HG03108 (cell line): Measurements from ENCODE around the gene TNS3.
"Not testable (repeated sequence)": the region's sequence is repeated elsewhere in the genome, so short reads cannot be mapped to it uniquely, and the experiment has no call there.

Source experiments
- ATAC-seq: cut with Tn5 transposase; IDR thresholded peaks from one replicate; pipeline ENCODE4 v1.9.1; 2021; ENCODE audit warnings: moderate library complexity; ENCODE audit not compliant: unreplicated experiment

The TNS3 gene

GRCh38 chr7:47581804-47582763 is at the start of gene TNS3:
Gene TNS3 (minus strand): TSS chr7:47582111. CDS start chr7:47439636, 142,475 bp downstream.
- ATAC-seq, result no peak

- no peak for ATAC-seq
Measured at GRCh38 chr7:47631711-47632110, 49.8 kb upstream of the TNS3 start.

DNA sequence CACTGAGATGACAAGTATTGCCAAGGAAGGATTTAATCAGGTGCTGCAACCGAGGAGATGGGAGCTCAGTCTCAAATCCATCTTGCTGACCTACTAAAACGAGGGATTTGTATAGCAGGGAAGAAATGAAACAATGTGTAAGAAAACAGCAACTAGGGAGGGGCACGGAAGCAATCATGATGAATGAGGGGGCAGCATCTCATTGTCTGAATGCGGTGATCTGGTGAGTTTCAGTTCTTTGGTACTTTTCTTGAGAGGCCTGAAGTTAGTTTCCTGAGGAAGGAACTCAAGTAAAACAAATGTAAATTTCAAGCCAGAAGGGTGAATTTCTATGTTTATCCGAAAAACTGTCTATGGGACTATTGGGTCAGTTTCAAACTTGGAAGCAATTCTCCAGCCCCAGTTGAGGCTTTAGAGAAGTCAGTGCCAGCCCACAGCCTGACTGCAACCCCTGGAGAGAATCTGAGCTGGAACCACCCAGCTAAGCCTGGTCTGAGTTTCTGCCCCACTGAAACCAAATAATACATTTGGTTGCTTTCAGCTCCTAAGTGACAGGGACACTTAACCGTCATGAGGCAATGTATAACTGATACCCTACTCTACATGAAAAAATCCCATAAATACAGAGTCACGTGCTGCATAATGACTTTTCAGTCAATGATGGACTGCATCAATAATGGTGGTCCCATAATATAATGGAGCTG is 45.8 kb upstream of the TNS3 start:
- ATAC-seq, result peak; percentile 52

GRCh38 chr7:47625861-47626715 is 44.2 kb upstream of the TNS3 start:
- no peak for ATAC-seq

- no peak for ATAC-seq
Measured at GRCh38 chr7:47624689-47625088, 42.8 kb upstream of the TNS3 start.

GRCh38 chr7:47622946-47623640 is 41.2 kb upstream of the TNS3 start:
- no peak for ATAC-seq

DNA sequence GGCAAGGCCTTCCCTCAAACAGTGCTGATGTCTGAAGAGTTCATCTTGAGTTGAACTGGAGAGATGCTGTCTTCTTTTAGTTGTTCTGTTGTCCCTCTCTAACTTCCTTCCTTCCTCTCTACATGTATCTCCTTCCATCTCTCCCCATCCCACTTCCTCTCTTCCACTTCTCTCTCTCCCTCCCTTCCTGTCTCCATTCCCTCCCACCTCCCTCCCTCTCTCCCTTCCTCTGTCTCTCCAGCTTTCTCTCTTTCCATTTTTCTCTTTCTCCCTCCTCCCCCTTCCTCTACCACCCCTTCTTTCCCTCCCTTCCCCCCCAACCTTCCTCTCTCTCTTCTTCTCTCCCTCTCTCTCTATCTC is 40.7 kb upstream of the TNS3 start:
- no peak for ATAC-seq

- no peak for ATAC-seq
Measured at GRCh38 chr7:47621979-47622561, 40.2 kb upstream of the TNS3 start.

- no peak for ATAC-seq
Measured at GRCh38 chr7:47621347-47621746, 39.4 kb upstream of the TNS3 start.

- ATAC-seq, result no peak
Measured at GRCh38 chr7:47619806-47620205, 37.9 kb upstream of the TNS3 start.

DNA sequence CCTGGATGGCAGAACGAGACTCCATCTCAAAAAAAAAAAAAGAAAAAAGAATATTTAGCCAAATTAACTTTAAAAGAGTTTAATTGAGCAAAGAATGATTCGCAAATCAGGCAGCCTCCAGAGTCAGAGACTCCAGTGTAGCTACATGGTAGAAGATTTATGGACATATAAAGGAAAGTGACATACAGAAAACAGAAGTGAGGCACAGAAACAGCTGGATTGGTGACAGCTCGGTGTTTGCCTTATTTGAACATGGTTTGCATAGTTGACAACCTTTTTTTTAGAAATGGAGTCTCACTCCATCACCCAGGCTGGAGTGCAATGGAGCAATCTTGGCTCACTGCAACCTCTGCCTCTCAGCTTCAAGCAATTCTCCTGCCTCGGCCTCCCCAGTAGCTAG is 35.2 kb upstream of the TNS3 start:
- ATAC-seq, result no peak

DNA sequence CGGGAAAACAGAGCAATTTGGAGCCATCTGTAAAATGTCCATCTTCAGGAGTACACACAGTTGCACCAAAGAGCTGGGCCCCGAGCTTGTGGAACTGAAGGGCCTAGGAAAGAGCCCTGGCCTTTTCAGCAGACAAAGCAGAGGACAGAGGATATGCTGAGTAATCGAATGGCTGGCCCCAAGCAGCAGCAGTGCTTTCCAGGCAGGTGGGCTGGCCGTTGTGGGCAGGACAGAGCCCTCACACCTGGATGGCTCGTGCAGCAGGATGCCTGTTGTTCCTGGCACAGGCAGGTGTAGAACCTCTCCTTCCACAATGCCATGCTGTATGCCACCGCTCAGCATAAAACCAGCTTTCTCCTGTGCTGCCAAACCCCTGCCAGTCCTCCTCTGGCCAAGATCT is 32.5 kb upstream of the TNS3 start:
- ATAC-seq, result no peak

GRCh38 chr7:47611045-47611511 is 29.2 kb upstream of the TNS3 start:
- no peak for ATAC-seq

DNA sequence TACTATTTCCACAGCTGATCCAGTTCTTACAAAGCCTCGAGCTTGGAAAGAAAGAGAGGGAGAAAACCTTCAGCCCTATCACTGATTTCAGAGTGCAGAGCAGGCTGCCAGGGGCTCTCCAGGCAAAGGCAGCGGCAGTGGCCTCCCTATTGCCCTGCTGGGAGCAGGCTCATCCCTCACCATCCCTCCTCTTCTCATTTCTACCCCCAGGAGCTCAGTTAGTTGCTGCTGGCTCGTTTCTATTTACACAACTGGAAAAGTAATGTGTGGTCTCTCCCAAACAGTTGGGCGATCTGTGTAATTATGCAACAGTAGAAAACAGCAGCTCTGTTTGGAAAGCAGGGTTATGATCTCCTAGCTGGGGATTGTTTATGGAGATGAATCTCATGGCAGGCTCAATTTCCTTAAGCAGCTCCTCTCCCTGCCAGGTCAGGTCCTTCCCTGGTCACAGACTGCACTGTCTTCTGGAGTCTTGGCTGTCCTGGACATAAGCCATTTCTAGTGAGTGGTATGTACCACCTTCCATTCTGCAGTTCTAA is 28.7 kb upstream of the TNS3 start:
- ATAC-seq, result no peak

DNA sequence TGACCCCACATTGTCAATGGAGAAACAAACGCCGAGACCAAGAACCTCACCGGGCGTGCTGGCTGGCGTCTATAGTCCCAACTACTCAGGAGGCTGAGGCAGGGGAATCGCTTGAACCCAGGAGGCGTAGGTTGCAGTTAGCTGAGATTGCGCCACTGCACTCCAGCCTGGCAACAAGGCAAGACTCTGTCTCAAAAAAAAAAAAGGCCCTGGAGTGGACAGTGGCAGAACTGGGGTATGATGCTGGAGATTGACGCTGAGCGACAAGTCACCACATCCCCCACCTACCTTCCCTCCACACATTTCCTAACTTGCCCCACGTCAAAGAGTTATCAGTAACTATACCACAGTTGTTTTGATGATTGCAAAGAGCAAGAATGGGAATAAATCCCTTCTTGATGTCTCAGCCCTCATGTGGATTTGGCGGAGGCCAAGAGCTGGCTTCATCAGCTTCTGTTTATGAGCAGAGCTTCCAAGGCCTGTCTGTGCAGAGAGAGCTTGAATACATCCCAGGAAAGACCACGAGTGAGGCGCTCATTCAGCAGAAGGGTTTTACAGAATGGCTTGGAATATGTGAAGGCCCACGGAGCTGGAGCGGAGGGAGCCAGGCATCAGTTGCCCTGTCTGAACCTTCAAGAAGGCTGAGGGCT is 28.0 kb upstream of the TNS3 start:
- ATAC-seq, result no peak

DNA sequence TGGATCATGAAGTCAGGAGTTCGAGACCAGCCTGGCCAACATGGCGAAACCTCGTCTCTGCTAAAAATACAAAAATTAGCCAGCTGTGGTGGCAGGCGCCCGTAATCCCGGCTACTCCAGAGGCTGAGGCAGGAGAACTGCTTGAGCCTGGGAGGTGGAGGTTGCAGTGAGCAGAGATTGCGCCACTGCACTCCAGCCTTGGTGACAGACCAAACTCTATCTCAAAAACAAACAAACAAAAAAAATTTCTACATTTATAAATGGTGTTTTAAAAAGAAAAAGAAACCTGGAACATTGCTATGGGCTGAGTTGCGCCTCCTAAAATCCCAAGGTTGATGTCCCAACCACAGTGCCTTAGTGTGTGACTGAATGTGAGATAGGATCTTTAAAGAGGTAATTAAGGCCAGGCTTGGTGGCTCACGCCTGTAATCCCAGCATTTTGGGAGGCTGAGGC is 24.7 kb upstream of the TNS3 start:
- ATAC-seq, result not testable (repeated sequence)

DNA sequence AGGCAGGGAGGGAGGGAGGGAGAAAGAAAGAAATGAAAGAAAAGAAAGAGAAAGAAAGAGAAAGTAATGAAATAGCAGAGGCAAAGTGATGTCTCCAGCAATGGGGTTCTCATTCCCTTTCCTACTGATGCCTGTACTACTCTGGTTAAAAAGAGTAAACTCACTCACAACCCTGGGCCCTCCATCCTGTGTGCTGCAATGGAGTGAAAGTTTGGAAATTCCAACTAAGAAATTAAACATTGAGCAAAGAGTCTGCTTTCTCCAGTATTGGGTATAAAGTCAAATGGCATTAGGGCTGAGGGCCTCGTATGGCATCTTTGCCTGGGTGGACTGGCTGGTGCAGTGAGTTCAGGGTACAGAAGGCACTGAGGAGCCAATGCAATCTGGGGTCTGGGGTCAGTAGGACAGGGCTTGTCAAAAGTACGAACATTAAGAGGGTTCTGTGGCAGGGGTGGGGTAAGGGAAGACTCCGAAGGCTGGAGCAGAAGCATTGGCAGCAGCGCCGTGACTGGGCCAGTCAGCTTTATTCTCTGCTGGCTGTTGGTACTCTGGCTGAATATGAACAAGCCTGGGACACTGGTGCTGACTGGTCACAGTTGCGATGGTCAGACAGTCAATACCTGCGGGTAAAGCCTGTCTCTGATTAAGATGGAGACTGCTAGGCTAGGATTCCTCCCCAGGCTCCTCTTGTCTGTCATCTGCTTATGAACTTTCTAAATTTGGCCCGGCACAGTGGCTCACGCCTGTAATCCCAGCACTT is 24.1 kb upstream of the TNS3 start:
- ATAC-seq, result no peak

- no peak for ATAC-seq
Measured at GRCh38 chr7:47604496-47604890, 22.6 kb upstream of the TNS3 start.
